SU-DHL-6 (cell line): ENCODE measurements around the gene KCP.

Source experiments
- H2AFZ ChIP-seq: fragments of 200-600 bp; sonication (generic); 2 replicates; pipeline ENCODE4 v1.6.1; 2014; ENCODE audit warnings: low read depth, mild to moderate bottlenecking, moderate library complexity, mixed read lengths, antibody characterized with exemption, low read length; ENCODE audit not compliant: severe bottlenecking
- H3F3A ChIP-seq: fragments of 200-600 bp; shearing (Covaris generic); 2 replicates; pipeline ENCODE4 v1.6.0; 2016; ENCODE audit warnings: antibody characterized with exemption, mild to moderate bottlenecking; ENCODE audit not compliant: insufficient read depth
- H3K27ac ChIP-seq: fragments of 200-600 bp; sonication (generic); 2 replicates; pipeline ENCODE4 v1.5.1; 2016; ENCODE audit warnings: low read depth, mild to moderate bottlenecking, low read length, moderate library complexity, mixed read lengths
- H3K27me3 ChIP-seq: fragments of 200-600 bp; sonication (generic), shearing (Covaris generic); 2 replicates; pipeline ENCODE4 v1.6.0; 2014; ENCODE audit warnings: mild to moderate bottlenecking, low read length
- H3K36me3 ChIP-seq: fragments of 200-600 bp; sonication (generic); 2 replicates; pipeline ENCODE4 v1.6.1; 2014; ENCODE audit warnings: mild to moderate bottlenecking, low read length, mixed read lengths
- H3K4me2 ChIP-seq: fragments of 300-600, 200-600 bp; shearing (Covaris generic), sonication (generic); 2 replicates; pipeline ENCODE4 v1.6.0; 2014; ENCODE audit warnings: low read length, low read depth, mild to moderate bottlenecking; ENCODE audit not compliant: poor library complexity, severe bottlenecking
- H3K4me3 ChIP-seq: fragments of 200-600 bp; sonication (generic); 2 replicates; pipeline ENCODE4 v1.5.1; 2014; ENCODE audit warnings: antibody characterized with exemption, low read length, mild to moderate bottlenecking, mixed read lengths; ENCODE audit not compliant: insufficient read depth, poor library complexity, severe bottlenecking
- H3K79me2 ChIP-seq: fragments of 200-600 bp; sonication (generic); 2 replicates; pipeline ENCODE4 v1.6.1; 2014; ENCODE audit warnings: mild to moderate bottlenecking, low read length, moderate library complexity; ENCODE audit not compliant: insufficient read depth
- H3K9ac ChIP-seq: fragments of 200-600 bp; sonication (generic); 2 replicates; pipeline ENCODE4 v1.7.0; 2014; ENCODE audit warnings: mild to moderate bottlenecking, low read length
- H3K9me2 ChIP-seq: fragments of 200-600 bp; sonication (generic); replicated peaks from 2 replicates; pipeline ENCODE4 v1.6.1; 2014; ENCODE audit warnings: low read length; ENCODE audit not compliant: insufficient read depth
- H3K9me3 ChIP-seq: fragments of 200-600 bp; sonication (generic); 2 replicates; pipeline ENCODE4 v1.6.1; 2014; ENCODE audit warnings: low read length, mixed read lengths; ENCODE audit not compliant: insufficient read depth
- H4K20me1 ChIP-seq: fragments of 200-600 bp; sonication (generic); 2 replicates; pipeline ENCODE4 v1.6.1; 2014; ENCODE audit warnings: low read depth, mild to moderate bottlenecking, antibody characterized with exemption, low read length, moderate library complexity, mixed read lengths
- CTCF ChIP-seq: fragments of 200-600 bp; sonication (generic); IDR thresholded peaks from one replicate; pipeline ENCODE4 v1.5.1; 2017; ENCODE audit warnings: antibody characterized with exemption, mild to moderate bottlenecking, low read length, moderate library complexity; ENCODE audit not compliant: insufficient read depth, poor library complexity, severe bottlenecking
- EZH2phosphoT487 ChIP-seq: fragments of 200-600 bp; sonication (generic), shearing (Covaris generic); conservative IDR thresholded peaks from 2 replicates; pipeline ENCODE4 v1.6.1; 2018; ENCODE audit warnings: mild to moderate bottlenecking, antibody characterized with exemption, low read length, moderate library complexity, mixed read lengths

The KCP gene

DNA sequence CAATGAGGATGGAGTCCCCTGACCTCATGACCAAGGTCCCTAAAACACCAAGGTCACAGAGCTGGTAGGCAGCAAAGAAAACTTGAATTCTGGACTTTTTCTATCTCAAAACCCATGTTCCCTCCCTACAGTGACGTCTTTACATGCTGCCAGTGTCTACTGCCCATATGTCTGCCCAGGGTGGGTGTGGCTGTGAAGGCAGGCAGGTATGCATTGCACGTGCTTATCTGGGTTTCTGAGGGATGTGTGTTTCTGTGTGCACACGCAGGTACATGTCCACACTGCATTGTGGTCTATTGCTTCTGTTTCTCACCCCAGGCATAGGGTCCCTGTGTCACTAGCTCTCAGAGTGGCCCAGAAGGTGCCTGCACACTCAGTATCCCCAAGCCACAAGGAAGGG lies 34.4 kb downstream of the KCP start:
- Histone ChIP-seq H3K36me3 (no peaks in the 10 kb centered on the region), H3K27me3 (no peaks in the 10 kb centered on the region), H3K9ac (no peak overlapping the region), H3K27ac (no peak overlapping the region), H2AFZ (no peak overlapping the region), H3F3A (peaks cover 4% of the 10 kb centered on the region; the same call in 1 of the 2 replicates), H3K4me2 (no peak overlapping the region), H3K9me3 (no peaks in the 10 kb centered on the region), H3K79me2 (no peaks in the 10 kb centered on the region), H4K20me1 (no peaks in the 10 kb centered on the region), H3K4me3 (no peak overlapping the region), H3K9me2 (no peaks in the 10 kb centered on the region)
- no peak for TF ChIP-seq EZH2phosphoT487
- no peak for TF ChIP-seq CTCF

DNA sequence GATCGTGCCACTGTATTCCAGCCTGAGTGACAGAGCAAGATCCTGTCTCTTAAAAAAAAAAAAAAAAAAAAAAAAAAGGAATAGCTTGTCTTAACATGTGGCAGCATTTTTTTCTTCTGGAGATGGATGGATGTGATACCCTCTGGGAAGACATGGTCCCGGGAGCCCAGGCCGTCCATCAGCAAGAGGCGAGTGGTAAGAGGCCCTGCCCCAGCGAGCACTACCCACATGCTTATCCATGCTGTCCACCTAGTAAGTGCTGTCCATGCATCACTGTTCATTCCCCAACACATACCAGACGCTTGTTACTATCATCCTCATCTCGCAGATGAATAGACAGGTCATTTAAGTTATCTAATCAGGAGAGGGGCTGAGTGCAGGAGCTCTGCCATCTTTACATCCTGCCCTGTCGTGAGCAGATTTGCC lies 35.0 kb downstream of the KCP start:
- TF ChIP-seq EZH2phosphoT487 (no peak), CTCF (no peak)
- Histone ChIP-seq H3K27ac (no peak overlapping the region), H3K4me3 (no peak overlapping the region), H4K20me1 (no peaks in the 10 kb centered on the region), H3K36me3 (no peaks in the 10 kb centered on the region), H3K79me2 (no peaks in the 10 kb centered on the region), H2AFZ (no peak overlapping the region), H3K9ac (no peak overlapping the region), H3K9me2 (no peaks in the 10 kb centered on the region), H3F3A (peaks cover 4% of the 10 kb centered on the region; the same call in 1 of the 2 replicates), H3K9me3 (no peaks in the 10 kb centered on the region), H3K4me2 (no peak overlapping the region), H3K27me3 (no peaks in the 10 kb centered on the region)

DNA sequence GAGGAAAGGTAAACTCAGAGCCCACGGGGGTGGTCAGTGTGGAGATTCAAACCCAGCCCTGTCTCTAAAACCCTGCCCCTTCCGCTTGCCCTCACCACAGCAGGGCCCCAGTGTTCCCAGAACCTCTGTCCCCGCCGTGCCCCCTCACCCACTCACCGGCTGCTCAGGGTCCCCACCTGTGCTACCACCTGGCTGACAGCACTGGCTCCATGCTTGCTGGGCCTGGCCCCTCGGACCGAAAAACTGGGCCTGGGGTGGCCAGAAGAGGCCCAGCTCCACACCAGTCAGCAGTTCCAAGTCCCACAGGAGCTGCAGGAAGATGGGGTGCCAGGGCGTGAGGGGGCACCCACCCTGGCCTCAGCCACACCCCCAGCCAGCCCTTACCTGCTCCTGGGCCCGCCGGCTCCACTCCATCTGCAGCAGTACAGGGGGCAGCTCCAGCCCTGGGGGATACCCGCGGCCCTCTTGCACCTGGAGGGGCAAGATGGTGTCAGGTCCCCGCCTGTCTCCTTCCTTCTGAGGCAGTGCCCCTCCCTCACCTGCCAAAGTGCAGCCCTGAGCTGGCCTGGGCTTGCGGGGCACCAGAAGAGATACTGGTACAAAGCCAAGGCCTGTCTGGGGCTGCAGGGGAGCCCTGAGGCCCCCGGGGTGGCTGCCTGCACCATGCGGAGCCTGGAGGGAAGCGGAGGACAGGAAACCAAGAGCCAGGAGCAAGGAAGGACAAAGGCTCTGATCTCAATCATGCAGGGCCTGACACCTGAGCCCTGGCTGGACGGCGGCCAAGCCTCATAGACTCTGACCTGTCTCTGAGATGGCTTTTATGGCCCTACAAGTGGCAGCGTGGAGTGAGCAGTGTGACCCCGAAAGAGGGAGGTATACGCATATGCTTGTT lies 36.1 kb downstream of the KCP start:
- Histone ChIP-seq H3K9me3 (no peaks in the 10 kb centered on the region), H3K9ac (no peak overlapping the region), H3K36me3 (no peaks in the 10 kb centered on the region), H2AFZ (no peak overlapping the region), H3K4me3 (no peak overlapping the region), H4K20me1 (no peaks in the 10 kb centered on the region), H3F3A (peaks cover 4% of the 10 kb centered on the region; the same call in 1 of the 2 replicates), H3K27me3 (no peaks in the 10 kb centered on the region), H3K27ac (no peak overlapping the region), H3K79me2 (no peaks in the 10 kb centered on the region), H3K9me2 (no peaks in the 10 kb centered on the region), H3K4me2 (no peak overlapping the region)
- TF ChIP-seq EZH2phosphoT487 (no peak), CTCF (no peak)
